Measurements from ENCODE around the gene CPAMD8. TPM values are rescaled to one million over a fixed set of nuclear protein-coding genes. Genes with fewer than 3 reads are reported as not detected.

Gene CPAMD8
- total RNA-seq, 1 experiment from 2014 or later: 0.20 TPM

DNA sequence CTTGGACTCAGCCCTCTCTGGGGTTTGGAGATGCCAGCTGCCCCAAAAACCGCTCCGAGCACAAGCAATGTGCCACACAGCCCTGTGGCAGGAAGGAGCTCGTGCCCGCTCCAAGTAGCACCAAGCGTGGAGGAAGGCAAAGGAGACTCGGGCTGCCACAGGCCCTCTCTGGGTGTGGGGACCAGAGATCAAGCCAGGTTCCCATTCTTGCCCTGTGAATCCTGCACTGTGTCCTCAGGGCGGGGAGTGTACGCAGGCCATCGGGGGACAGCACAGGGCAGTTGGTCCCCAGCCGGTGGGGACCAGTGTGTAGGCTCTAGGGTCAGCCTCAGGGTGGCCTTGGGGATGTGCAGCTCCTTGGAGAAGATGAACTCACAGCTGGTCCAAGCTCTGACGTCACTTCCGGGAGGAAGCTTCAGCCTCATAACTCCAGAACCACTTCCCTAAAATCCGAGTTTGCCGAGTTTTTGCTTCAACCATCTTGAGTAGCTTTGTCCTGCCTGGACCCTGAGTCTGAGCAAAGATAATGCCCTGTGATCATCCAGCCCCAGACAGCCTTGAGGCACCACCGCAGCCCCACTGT, 9.3 kb upstream of the CPAMD8 start:
- Histone ChIP-seq H3K4me1 (ENCODE audit: control insufficient read depth in 1 of 2, insufficient read depth in 2 of 2, low read length in 2 of 2) (no peaks in the 10 kb centered on the region), H2AFZ (ENCODE audit: low read depth, low read length, poor library complexity, severe bottlenecking) (no peak overlapping the region), H3K36me3 (ENCODE audit: control insufficient read depth in 1 of 2, insufficient read depth in 2 of 2, low read length in 2 of 2) (no peaks in the 10 kb centered on the region), H3K27me3 (ENCODE audit: insufficient read depth, low read length) (no peaks in the 10 kb centered on the region), H3K9ac (ENCODE audit: low read length) (no peak overlapping the region), H3K79me2 (ENCODE audit: insufficient read depth, low read length) (no peaks in the 10 kb centered on the region), H3K27ac (ENCODE audit: low read depth, low read length) (no peak overlapping the region), H3K9me3 (ENCODE audit: control insufficient read depth in 1 of 2, insufficient read depth in 1 of 2, low read depth in 1 of 2, low read length in 2 of 2) (no peaks in the 10 kb centered on the region), H3K4me3 (replicated peaks in 1 of 2; ENCODE audit: low read depth in 1 of 2, low read length in 2 of 2) (no peak overlapping the region), H3K9me2 (ENCODE audit: insufficient read depth) (no peaks in the 10 kb centered on the region), H4K20me1 (ENCODE audit: insufficient read depth) (no peaks in the 10 kb centered on the region), H3K4me2 (ENCODE audit: low read length) (no peak overlapping the region)
- no TSS peak for BruUV-seq (replicated peaks)
- ATAC-seq: no peak
- intact Hi-C loops (cut with micrococcal nuclease): no loop called here
- POLR2A ChIA-PET: no interaction called here
- CTCF ChIA-PET: no interaction called here
- no peak for DNase-seq (ENCODE audit: low read depth, low spot score)
- RAD21 ChIA-PET (ENCODE audit: low non-redundant PET in 1 of 2, low total read pairs in 2 of 2, uncharacterized antibody in 2 of 2, unreplicated experiment in 2 of 2): no interaction called here
- TF ChIP-seq ELF1 (IDR thresholded peaks at IDR 0.05; ENCODE audit: borderline replicate concordance, low read depth) (no peak), SRF (IDR thresholded peaks at IDR 0.05; ENCODE audit: low read depth) (no peak), RAD21 (IDR thresholded peaks at IDR 0.05; ENCODE audit: low read depth) (no peak), ZNF274 (IDR thresholded peaks at IDR 0.05; ENCODE audit: low read depth, low read length) (no peak), SIN3A (IDR thresholded peaks at IDR 0.05; ENCODE audit: low read depth) (no peak), YY1 (IDR thresholded peaks at IDR 0.05; ENCODE audit: extremely low read depth, insufficient replicate concordance, low read depth, low read length) (no peak), POLR2A (IDR thresholded peaks at IDR 0.05; ENCODE audit: borderline replicate concordance, extremely low read depth, insufficient read depth, insufficient read length) (no peak), JUND (IDR thresholded peaks at IDR 0.05) (no peak), SP1 (IDR thresholded peaks at IDR 0.05; ENCODE audit: low read depth) (no peak)
- TF ChIP-seq, protein P1, sequence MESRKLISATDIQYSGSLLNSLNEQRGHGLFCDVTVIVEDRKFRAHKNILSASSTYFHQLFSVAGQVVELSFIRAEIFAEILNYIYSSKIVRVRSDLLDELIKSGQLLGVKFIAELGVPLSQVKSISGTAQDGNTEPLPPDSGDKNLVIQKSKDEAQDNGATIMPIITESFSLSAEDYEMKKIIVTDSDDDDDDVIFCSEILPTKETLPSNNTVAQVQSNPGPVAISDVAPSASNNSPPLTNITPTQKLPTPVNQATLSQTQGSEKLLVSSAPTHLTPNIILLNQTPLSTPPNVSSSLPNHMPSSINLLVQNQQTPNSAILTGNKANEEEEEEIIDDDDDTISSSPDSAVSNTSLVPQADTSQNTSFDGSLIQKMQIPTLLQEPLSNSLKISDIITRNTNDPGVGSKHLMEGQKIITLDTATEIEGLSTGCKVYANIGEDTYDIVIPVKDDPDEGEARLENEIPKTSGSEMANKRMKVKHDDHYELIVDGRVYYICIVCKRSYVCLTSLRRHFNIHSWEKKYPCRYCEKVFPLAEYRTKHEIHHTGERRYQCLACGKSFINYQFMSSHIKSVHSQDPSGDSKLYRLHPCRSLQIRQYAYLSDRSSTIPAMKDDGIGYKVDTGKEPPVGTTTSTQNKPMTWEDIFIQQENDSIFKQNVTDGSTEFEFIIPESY (IDR thresholded peaks at IDR 0.05; ENCODE audit: extremely low read depth, insufficient replicate concordance, low read length): no peak
- TF ChIP-seq, protein P2, sequence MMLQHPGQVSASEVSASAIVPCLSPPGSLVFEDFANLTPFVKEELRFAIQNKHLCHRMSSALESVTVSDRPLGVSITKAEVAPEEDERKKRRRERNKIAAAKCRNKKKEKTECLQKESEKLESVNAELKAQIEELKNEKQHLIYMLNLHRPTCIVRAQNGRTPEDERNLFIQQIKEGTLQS (IDR thresholded peaks at IDR 0.05): no peak
